ENCODE measurements around the gene DOK4.

Gene DOK4

GRCh38 chr16:57477531-57478202 is 8.6 kb downstream of the DOK4 start:
- DNase-seq (ENCODE audit: low read depth) = no peak

- no peak for DNase-seq (ENCODE audit: low read depth)
These were observed 9.5 kb downstream of the DOK4 start for GRCh38 chr16:57476546-57477410.

- peak; percentile 64 for DNase-seq (ENCODE audit: low read depth)
These were observed 10.5 kb downstream of the DOK4 start for GRCh38 chr16:57475711-57476339.

- no peak for DNase-seq (ENCODE audit: low read depth)
These were observed 11.3 kb downstream of the DOK4 start for GRCh38 chr16:57474671-57475661.

GRCh38 chr16:57473906-57474305 is 12.4 kb downstream of the DOK4 start:
- DNase-seq (ENCODE audit: low read depth) = no peak

GRCh38 chr16:57473176-57473840 is 13.0 kb downstream of the DOK4 start:
- DNase-seq (ENCODE audit: low read depth) = no peak

- no peak for DNase-seq (ENCODE audit: low read depth)
These were observed 13.6 kb downstream of the DOK4 start for GRCh38 chr16:57472665-57473060.

- no peak for DNase-seq (ENCODE audit: low read depth)
These were observed 14.2 kb downstream of the DOK4 start for GRCh38 chr16:57471852-57472664.

- DNase-seq (ENCODE audit: low read depth) = no peak
These were observed 15.1 kb downstream of the DOK4 start for GRCh38 chr16:57471209-57471608.

GRCh38 chr16:57470711-57471110 is 15.6 kb downstream of the DOK4 start:
- DNase-seq (ENCODE audit: low read depth) = no peak

GRCh38 chr16:57469917-57470470 is 16.3 kb downstream of the DOK4 start:
- no peak for DNase-seq (ENCODE audit: low read depth)

- DNase-seq (ENCODE audit: low read depth) = no peak
These were observed 17.2 kb downstream of the DOK4 start for GRCh38 chr16:57469046-57469445.

- DNase-seq (ENCODE audit: low read depth) = no peak
These were observed 17.9 kb downstream of the DOK4 start for GRCh38 chr16:57468346-57468745.

GRCh38 chr16:57464523-57464922 is 21.8 kb downstream of the DOK4 start:
- DNase-seq (ENCODE audit: low read depth) = no peak

- no peak for DNase-seq (ENCODE audit: low read depth)
These were observed 23.3 kb downstream of the DOK4 start for GRCh38 chr16:57462978-57463362.

GRCh38 chr16:57462209-57462977 is 23.9 kb downstream of the DOK4 start, which contains the start of gene POLR2C:
Gene POLR2C, plus strand, starts transcription at chr16:57462679. Its CDS starts 46 bp downstream, at chr16:57462725.
- DNase-seq (ENCODE audit: low read depth) = peak; percentile 89

- DNase-seq (ENCODE audit: low read depth) = no peak
These were observed 34.3 kb downstream of the DOK4 start for GRCh38 chr16:57452021-57452420.

GRCh38 chr16:57447186-57447962 is 38.9 kb downstream of the DOK4 start, which contains the start of the genes CIAPIN1 and COQ9:
Gene CIAPIN1, minus strand, starts transcription at chr16:57447385. Its CDS starts 6,457 bp downstream, at chr16:57440928.
Gene COQ9, plus strand, starts transcription at chr16:57447479. Its CDS starts 27 bp downstream, at chr16:57447506.
- peak; percentile 92 for DNase-seq (ENCODE audit: low read depth)
